SK-N-SH (cell line): ENCODE data around the gene B2M. TPM values are rescaled to one million over a fixed set of nuclear protein-coding genes. Genes with fewer than 3 reads are reported as not detected.
A peak's percentile ranks its signal among the peaks of the same experiment; 100 is the strongest.

Experiments
- CTCF ChIA-PET: fragments of 300-600, 350-600 bp; formaldehyde crosslinking; extraction: SDS; loops from one replicate; lab custom pipeline; 2021; lab: Yijun Ruan, JAX
- POLR2A ChIA-PET: fragments of 350-600 bp; sonication (Branson Sonifier 250); formaldehyde crosslinking; extraction: SDS; loops from one replicate; lab custom pipeline; 2020; ENCODE audit warnings: antibody characterized with exemption, inconsistent platforms; lab: Yijun Ruan, JAX
- DNase-seq: peaks from one replicate; pipeline ENCODE4 v3.0.0; 2012
- H2AFZ ChIP-seq: fragments of 200-600 bp; sonication (generic); 2 replicates; pipeline ENCODE4 v1.8.1; 2016; ENCODE audit warnings: antibody characterized with exemption, mild to moderate bottlenecking, low read depth
- H3F3A ChIP-seq: fragments of 200-600 bp; sonication (generic); replicated peaks from 2 replicates; pipeline ENCODE3; 2016; ENCODE audit warnings: antibody characterized with exemption, mild to moderate bottlenecking; ENCODE audit not compliant: insufficient read depth
- H3K27ac ChIP-seq, 2 experiments: fragments of 200-500 bp in 1 of 2; fragments of 200-600 bp in 1 of 2; sonication (Bioruptor generic) in 1 of 2; sonication (generic), shearing (Covaris generic) in 1 of 2; 2 replicates each; pipeline versions ENCODE4 v1.5.1 to v1.6.1; 2014 to 2016; ENCODE audit warnings: low read depth in 2 of 2, inconsistent platforms in 1 of 2, low read length in 1 of 2, mild to moderate bottlenecking in 1 of 2, mixed read lengths in 1 of 2
- H3K27me3 ChIP-seq: fragments of 200-600 bp; sonication (generic), shearing (Covaris generic); 2 replicates; pipeline ENCODE4 v1.6.1; 2016; ENCODE audit warnings: mixed run types; ENCODE audit not compliant: insufficient read depth
- H3K36me3 ChIP-seq, 2 experiments: fragments of 200-500 bp in 1 of 2; fragments of 200-600 bp in 1 of 2; sonication (Bioruptor generic) in 1 of 2; sonication (generic) in 1 of 2; replicated peaks in 1 of 2; 2 replicates each; pipeline versions ENCODE3 to v1.5.1; 2014 to 2016; ENCODE audit warnings: low read length in 1 of 2, mild to moderate bottlenecking in 1 of 2; ENCODE audit not compliant: insufficient read depth in 2 of 2, control insufficient read depth in 1 of 2
- H3K4me1 ChIP-seq, 2 experiments: fragments of 200-500 bp in 1 of 2; fragments of 200-600 bp in 1 of 2; sonication (Bioruptor generic) in 1 of 2; sonication (generic), shearing (Covaris generic) in 1 of 2; 2 replicates each; pipeline versions ENCODE4 v1.5.1 to v1.6.1; 2014 to 2016; ENCODE audit warnings: low read depth in 1 of 2, low read length in 1 of 2, mixed run types in 1 of 2; ENCODE audit not compliant: insufficient read depth in 2 of 2, control insufficient read depth in 1 of 2
- H3K4me2 ChIP-seq: fragments of 200-600 bp; sonication (generic), shearing (Covaris generic); 2 replicates; pipeline ENCODE4 v1.6.1; 2017; ENCODE audit warnings: mixed run types
- H3K4me3 ChIP-seq, 2 experiments: fragments of 200-500 bp in 1 of 2; fragments of 200-600 bp in 1 of 2; sonication (Bioruptor generic) in 1 of 2; sonication (generic), shearing (Covaris generic) in 1 of 2; 2 replicates each; pipeline versions ENCODE4 v1.5.1 to v1.8.1; 2014 to 2016; ENCODE audit warnings: low read depth in 2 of 2, inconsistent platforms in 1 of 2, low read length in 1 of 2, mild to moderate bottlenecking in 1 of 2, mixed read lengths in 1 of 2, moderate library complexity in 1 of 2
- H3K79me2 ChIP-seq: fragments of 200-600 bp; sonication (generic); 2 replicates; pipeline ENCODE4 v1.8.1; 2017; ENCODE audit warnings: mild to moderate bottlenecking; ENCODE audit not compliant: insufficient read depth
- H3K9ac ChIP-seq: fragments of 200-600 bp; sonication (generic); 2 replicates; pipeline ENCODE4 v1.6.1; 2017; ENCODE audit warnings: mixed run types
- H3K9me2 ChIP-seq: fragments of 200-600 bp; sonication (generic); 2 replicates; pipeline ENCODE4 v1.6.1; 2017; ENCODE audit warnings: mixed run types
- H3K9me3 ChIP-seq: fragments of 200-600 bp; sonication (generic); 2 replicates; pipeline ENCODE4 v1.6.1; 2017; ENCODE audit warnings: mixed run types, mild to moderate bottlenecking, moderate library complexity
- H4K20me1 ChIP-seq: fragments of 200-600 bp; sonication (generic); 2 replicates; pipeline ENCODE4 v1.6.1; 2017; ENCODE audit warnings: mild to moderate bottlenecking, mixed run types; ENCODE audit not compliant: insufficient read depth
- CHD2 ChIP-seq: fragments of 150-350 bp; IDR thresholded peaks from 2 replicates; pipeline ENCODE4 v1.6.1; 2018; ENCODE audit warnings: low read length; ENCODE audit not compliant: partially characterized antibody
- CTCF ChIP-seq: fragments of 200-600 bp; sonication (generic); IDR thresholded peaks from 2 replicates; pipeline ENCODE4 v1.6.1; 2017; ENCODE audit warnings: antibody characterized with exemption, mild to moderate bottlenecking, moderate library complexity
- FOSL2 ChIP-seq: IDR thresholded peaks from 2 replicates; pipeline ENCODE4 v1.4.0; 2012; ENCODE audit warnings: low read depth, mild to moderate bottlenecking, moderate library complexity, borderline replicate concordance
- FOXM1 ChIP-seq: IDR thresholded peaks from 2 replicates; pipeline ENCODE4 v1.4.0; 2012; ENCODE audit warnings: low read depth, mild to moderate bottlenecking
- GABPA ChIP-seq: IDR thresholded peaks from 2 replicates; pipeline ENCODE4 v1.4.0; 2012; ENCODE audit warnings: low read depth, mild to moderate bottlenecking
- GATA2 ChIP-seq: sonication (generic); formaldehyde crosslinking; IDR thresholded peaks from 2 replicates; pipeline ENCODE4 v1.5.0; 2020; ENCODE audit warnings: mild to moderate bottlenecking, missing genetic modification reagents
- IRF3 ChIP-seq: fragments of 150-350 bp; IDR thresholded peaks from 2 replicates; pipeline ENCODE4 v1.6.1; 2016; ENCODE audit warnings: mild to moderate bottlenecking, low read depth, low read length
- MXI1 ChIP-seq: IDR thresholded peaks from 2 replicates; pipeline ENCODE4 v1.6.1; 2012; ENCODE audit warnings: mild to moderate bottlenecking, low read depth, low read length, improper control_type of control experiment
- NFIC ChIP-seq: IDR thresholded peaks from 2 replicates; pipeline ENCODE4 v1.4.0; 2012; ENCODE audit warnings: borderline replicate concordance
- NRF1 ChIP-seq: IDR thresholded peaks from 2 replicates; pipeline ENCODE4 v1.6.1; 2012; ENCODE audit warnings: low read depth, mild to moderate bottlenecking, low read length
- TAF1 ChIP-seq: IDR thresholded peaks from 2 replicates; pipeline ENCODE4 v1.6.1; 2012; ENCODE audit warnings: low read depth, mild to moderate bottlenecking, low read length, moderate library complexity, borderline replicate concordance
- TCF12 ChIP-seq: IDR thresholded peaks from 2 replicates; pipeline ENCODE4 v1.4.0; 2012
- YY1 ChIP-seq: IDR thresholded peaks from 2 replicates; pipeline ENCODE4 v1.4.0; 2012; ENCODE audit warnings: low read depth, mild to moderate bottlenecking
- WGBS: methylation state at CpG from one replicate; pipeline ENCODE4 v1.1.6; 2017; ENCODE audit warnings: low lambda C conversion rate; 5-methylcytosine and 5-hydroxymethylcytosine counted together
- polyA plus RNA-seq, 3 experiments: library from polyadenylated mRNA; depleted of rRNA; stranded (reverse); fragments of >200 nt; gene quantifications; 2 replicates each; pipeline ENCODE4 v1.2.3, GENCODE V29; 2012
- TF ChIP-seq, protein P1 (sequence below): IDR thresholded peaks from 2 replicates; pipeline ENCODE4 v1.4.0; 2012; ENCODE audit warnings: low read depth, borderline replicate concordance
- TF ChIP-seq, protein P2 (sequence below): IDR thresholded peaks from 2 replicates; pipeline ENCODE4 v1.4.0; 2012; ENCODE audit warnings: low read depth

B2M gene
- polyA plus RNA-seq, 1 of the 3 experiments (the other 2 are of a cell fraction), result 1,193 TPM

- H3K27ac ChIP-seq, result peak overlapping the region; percentile 88 to 89
- ChIA-PET POLR2A (interaction anchor here (0.5 to 3.5 kb wide), 7 partner anchors 15 to 49 kb away, joined by 3 to 19 read pairs (median 6); partner anchors contain the start of genes SPG11 and TRIM69), CTCF (interaction anchor here (0.7 to 11.4 kb wide), 10 partner anchors 15 to 174 kb away, joined by 3 to 117 read pairs (median 4); partner anchors contain the start of genes SPG11 and TRIM69)
- no peak for TF ChIP-seq FOXM1
- no peak for TF ChIP-seq NRF1
- TF ChIP-seq FOSL2, result no peak
- no peak for TF ChIP-seq GABPA
- no peak for TF ChIP-seq IRF3
- no peak for TF ChIP-seq YY1
- TF ChIP-seq, protein P1, sequence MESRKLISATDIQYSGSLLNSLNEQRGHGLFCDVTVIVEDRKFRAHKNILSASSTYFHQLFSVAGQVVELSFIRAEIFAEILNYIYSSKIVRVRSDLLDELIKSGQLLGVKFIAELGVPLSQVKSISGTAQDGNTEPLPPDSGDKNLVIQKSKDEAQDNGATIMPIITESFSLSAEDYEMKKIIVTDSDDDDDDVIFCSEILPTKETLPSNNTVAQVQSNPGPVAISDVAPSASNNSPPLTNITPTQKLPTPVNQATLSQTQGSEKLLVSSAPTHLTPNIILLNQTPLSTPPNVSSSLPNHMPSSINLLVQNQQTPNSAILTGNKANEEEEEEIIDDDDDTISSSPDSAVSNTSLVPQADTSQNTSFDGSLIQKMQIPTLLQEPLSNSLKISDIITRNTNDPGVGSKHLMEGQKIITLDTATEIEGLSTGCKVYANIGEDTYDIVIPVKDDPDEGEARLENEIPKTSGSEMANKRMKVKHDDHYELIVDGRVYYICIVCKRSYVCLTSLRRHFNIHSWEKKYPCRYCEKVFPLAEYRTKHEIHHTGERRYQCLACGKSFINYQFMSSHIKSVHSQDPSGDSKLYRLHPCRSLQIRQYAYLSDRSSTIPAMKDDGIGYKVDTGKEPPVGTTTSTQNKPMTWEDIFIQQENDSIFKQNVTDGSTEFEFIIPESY, result no peak
- no peak for TF ChIP-seq CHD2
- no peak for TF ChIP-seq TCF12
- no peaks in the 10 kb centered on the region for H3K9me3 ChIP-seq
- H3K4me2 ChIP-seq, result peak overlapping the region; percentile 66
- H3K36me3 ChIP-seq, result peaks cover 17 to 18% of the 10 kb centered on the region in 2 experiments
- DNase-seq, result peak; percentile 55
- H3K9me2 ChIP-seq, result no peaks in the 10 kb centered on the region
- H3K9ac ChIP-seq, result peak overlapping the region; percentile 95
- peaks cover 10% of the 10 kb centered on the region for H3F3A ChIP-seq
- WGBS, result 1% methylated on average over 31 of the region's 46 CpGs
- H3K27me3 ChIP-seq, result no peaks in the 10 kb centered on the region
- peaks cover 12% of the 10 kb centered on the region; the same call in 1 of the 2 replicates for H4K20me1 ChIP-seq
- peaks cover 41% of the 10 kb centered on the region for H3K79me2 ChIP-seq
- no peaks in the 10 kb centered on the region; a peak in 1 of 4 replicates for H3K4me1 ChIP-seq
- H2AFZ ChIP-seq, result peak overlapping the region; percentile 84; the same call in 1 of the 2 replicates
- H3K4me3 ChIP-seq, result peak overlapping the region; percentile 74 to 99
Observed at GRCh38 chr15:44711743-44712345, 527 bp downstream of the B2M start.

- Histone ChIP-seq H3K4me2 (peak overlapping the region; percentile 66), H4K20me1 (peaks cover 12% of the 10 kb centered on the region; the same call in 1 of the 2 replicates), H3K4me3 (peak overlapping the region; percentile 74 to 99), H3K9me2 (no peaks in the 10 kb centered on the region), H3K27ac (peak overlapping the region; percentile 88 to 89), H3K27me3 (no peaks in the 10 kb centered on the region)
- WGBS, result 5% methylated on average over 24 of the region's 24 CpGs
- DNase-seq, result peak; percentile 41
- CTCF ChIA-PET, result interaction anchor here (1.0 to 11.4 kb wide), 8 partner anchors 10 to 133 kb away, joined by 3 to 117 read pairs (median 10); partner anchors contain the start of genes SPG11 and TRIM69
- TF ChIP-seq CTCF (no peak), YY1 (peak; percentile 33; the same call in 1 of the 2 replicates), GATA2 (CRISPR knock-in tag) (no peak), TAF1 (0 out of 2 replicates have a peak, but pooled peaks have one; percentile 29), CHD2 (peak; percentile 14), TCF12 (peak; percentile 42; the same call in 1 of the 2 replicates), MXI1 (peak; percentile 21; the same call in 1 of the 2 replicates), NFIC (peak; percentile 53)
- TF ChIP-seq, protein P2, sequence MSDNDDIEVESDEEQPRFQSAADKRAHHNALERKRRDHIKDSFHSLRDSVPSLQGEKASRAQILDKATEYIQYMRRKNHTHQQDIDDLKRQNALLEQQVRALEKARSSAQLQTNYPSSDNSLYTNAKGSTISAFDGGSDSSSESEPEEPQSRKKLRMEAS, result peak; percentile 31
- TF ChIP-seq, all 33 proteins: peak for 7
- POLR2A ChIA-PET, result interaction anchor here (0.8 to 3.5 kb wide), 6 partner anchors 16 to 50 kb away, joined by 3 to 19 read pairs (median 5); partner anchors contain the start of genes SPG11 and TRIM69
- peaks cover 14% of the 10 kb centered on the region for H3F3A ChIP-seq
- peaks cover 41% of the 10 kb centered on the region for H3K79me2 ChIP-seq
- H2AFZ ChIP-seq, result peak overlapping the region; percentile 39; the same call in 1 of the 2 replicates
- H3K4me1 ChIP-seq, result no peaks in the 10 kb centered on the region; a peak in 1 of 4 replicates
- H3K36me3 ChIP-seq, result peaks cover 23 to 24% of the 10 kb centered on the region in 2 experiments
- H3K9ac ChIP-seq, result peak overlapping the region; percentile 95
- H3K9me3 ChIP-seq, result no peaks in the 10 kb centered on the region
Observed at GRCh38 chr15:44712346-44713005, 1.2 kb downstream of the B2M start.
